ENCODE results near the gene LRP1-AS.

The LRP1-AS gene

DNA sequence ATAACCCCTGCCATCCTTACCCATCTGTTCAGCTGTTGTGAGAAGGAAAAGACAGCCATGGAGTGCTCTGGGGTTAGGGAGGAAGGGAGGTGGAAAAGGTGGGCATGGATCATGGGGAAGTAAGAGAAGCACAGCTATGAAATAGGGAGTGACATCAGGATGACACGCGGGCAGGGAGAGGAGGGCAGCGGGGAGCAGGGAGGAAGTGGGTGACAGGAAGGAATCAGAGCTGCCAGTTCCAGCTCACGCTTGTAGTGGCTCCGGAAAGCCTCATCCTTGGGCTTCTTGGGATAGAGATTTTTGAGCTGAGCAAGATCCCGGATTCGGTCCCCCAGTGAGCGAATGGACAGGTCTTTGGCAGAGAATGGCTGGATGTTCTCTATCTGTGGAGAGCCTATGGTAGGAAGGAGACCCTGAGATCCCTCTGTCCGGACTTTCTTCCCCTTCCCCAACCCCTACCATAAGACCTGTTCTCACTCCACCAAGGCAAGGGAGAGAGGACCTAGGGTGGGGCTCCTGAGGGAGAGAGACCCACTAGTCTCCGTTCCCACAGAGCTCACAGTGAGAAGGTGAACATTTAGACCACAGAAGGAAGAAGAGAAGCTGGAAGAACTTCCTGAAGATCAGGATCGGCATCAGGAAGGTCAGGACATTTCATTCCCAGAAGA lies 48.2 kb downstream of the LRP1-AS start:
- DNase-seq (ENCODE audit: low read depth in 2 of 2): no peak

DNA sequence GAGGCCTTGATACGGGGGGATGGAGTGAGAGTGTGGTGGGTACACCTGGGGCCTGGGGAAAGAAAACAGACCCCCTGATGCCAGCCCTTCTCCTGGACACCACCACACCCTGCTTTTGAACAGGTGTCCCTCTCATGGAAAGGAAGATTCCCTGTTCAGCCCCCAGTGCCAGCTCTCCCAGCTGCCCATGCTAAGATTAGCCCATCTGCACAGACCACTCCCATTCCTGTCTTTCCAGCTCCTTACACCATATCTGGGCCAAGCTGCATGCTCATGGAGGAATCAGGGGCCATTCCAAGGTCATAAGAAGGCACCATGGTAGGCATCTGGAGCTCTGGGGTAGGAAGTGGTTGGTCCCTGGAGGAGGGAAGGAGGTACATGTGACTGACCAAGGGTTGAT lies 48.9 kb downstream of the LRP1-AS start:
- DNase-seq (ENCODE audit: low read depth in 2 of 2): no peak

DNA sequence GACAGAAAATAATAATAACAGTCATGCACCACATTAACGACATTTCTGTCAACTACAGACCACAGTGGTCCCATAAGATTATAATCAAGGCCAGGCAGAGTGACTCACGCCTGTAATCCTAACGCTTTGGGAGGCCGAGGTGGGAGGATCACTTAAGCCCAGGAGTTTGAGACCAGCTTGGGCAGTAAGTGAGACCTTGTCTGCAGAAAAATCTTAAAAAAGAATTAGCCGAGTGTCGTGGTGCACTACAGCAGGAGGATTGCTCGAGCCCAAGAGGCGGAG lies 49.9 kb downstream of the LRP1-AS start:
- no peak for DNase-seq (ENCODE audit: low read depth in 2 of 2)

DNA sequence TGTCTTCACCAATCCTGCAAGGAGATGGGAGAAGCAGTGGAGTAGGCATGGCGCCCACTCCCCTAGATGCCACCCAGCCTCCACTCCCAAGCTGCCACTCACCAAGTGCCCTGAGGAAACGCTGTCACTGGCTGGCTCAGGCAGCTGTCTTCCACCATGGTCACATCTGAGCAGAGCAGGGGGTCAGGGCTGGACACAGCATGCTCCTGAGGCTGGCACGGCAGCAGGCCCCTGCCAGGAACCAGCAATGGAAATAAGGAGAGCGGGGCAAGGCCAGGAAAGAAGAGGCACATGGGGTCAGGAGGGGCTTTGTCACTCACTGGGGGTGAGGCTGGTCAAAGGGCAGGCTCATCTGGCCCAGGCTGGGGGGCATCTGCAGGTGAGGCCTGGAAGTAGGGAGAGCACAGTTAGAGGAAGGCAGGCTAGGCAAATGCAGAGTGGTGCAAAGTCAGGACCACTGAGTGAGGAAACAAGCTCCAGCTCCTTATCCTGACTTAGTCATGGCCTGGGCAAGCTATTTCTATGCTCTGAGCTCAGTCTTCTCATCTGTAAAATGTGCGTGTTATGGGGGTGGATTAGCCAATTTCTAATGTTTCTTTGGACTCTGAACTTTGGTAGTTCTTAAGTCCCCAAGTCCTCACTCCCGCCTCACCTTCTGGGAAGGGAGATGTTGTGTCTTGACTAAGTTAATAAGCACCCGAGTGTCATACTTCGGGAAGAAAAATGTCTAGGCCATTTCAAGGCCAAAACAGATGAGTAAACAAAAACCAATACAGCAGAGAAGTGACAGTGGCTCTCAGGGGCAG lies 50.5 kb downstream of the LRP1-AS start:
- no peak for DNase-seq (ENCODE audit: low read depth in 2 of 2)

DNA sequence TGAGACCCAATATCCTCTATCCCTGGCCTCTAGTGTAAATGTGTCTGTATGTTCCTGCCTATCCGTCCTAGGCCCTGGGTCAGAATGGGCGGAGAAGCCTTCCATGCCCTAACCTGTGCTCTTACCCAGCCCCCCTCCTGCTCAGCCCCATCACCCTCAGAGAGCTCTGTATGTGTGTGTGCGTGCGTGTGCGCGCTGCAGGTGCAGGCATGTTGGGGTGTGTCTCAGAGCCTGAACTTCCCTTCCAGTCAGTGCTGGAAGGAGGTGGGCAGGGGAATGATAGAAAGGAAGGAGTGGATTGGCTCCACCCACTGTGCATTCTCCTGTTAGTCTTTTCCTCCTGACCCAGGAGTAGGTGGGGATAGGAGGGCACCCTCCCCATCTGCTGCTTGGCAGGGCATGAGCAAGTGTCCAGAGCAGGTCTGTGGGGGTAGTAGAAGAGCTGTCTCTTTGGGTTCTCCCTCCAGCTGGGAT lies 51.3 kb downstream of the LRP1-AS start:
- DNase-seq (ENCODE audit: low read depth in 2 of 2): no peak

DNA sequence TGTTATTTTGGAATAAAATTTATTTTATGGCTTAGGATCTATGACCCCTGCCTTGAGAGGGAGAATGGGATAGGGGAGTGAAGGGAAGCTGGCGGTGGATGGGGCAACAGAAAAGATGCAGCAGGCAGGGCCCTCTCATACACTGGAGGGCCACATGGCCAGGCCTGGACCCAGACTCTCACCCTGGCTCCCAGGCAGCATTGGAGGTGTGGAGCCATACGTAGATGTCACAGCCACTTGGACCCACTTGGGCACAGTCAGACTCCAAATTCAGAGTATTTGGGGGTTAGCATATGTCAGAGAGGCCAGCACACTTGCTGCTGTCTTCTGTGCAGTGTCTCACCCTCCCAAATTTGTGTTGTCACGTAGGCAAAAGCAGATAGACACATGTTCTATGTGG lies 52.0 kb downstream of the LRP1-AS start:
- DNase-seq (ENCODE audit: low read depth in 2 of 2): no peak
